ENCODE results near the gene KCTD7.

- TF ChIP-seq, protein P1, sequence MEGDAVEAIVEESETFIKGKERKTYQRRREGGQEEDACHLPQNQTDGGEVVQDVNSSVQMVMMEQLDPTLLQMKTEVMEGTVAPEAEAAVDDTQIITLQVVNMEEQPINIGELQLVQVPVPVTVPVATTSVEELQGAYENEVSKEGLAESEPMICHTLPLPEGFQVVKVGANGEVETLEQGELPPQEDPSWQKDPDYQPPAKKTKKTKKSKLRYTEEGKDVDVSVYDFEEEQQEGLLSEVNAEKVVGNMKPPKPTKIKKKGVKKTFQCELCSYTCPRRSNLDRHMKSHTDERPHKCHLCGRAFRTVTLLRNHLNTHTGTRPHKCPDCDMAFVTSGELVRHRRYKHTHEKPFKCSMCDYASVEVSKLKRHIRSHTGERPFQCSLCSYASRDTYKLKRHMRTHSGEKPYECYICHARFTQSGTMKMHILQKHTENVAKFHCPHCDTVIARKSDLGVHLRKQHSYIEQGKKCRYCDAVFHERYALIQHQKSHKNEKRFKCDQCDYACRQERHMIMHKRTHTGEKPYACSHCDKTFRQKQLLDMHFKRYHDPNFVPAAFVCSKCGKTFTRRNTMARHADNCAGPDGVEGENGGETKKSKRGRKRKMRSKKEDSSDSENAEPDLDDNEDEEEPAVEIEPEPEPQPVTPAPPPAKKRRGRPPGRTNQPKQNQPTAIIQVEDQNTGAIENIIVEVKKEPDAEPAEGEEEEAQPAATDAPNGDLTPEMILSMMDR (IDR thresholded peaks at IDR 0.05): no peak
- TF ChIP-seq POLR2A (IDR thresholded peaks at IDR 0.05): no peak
These were observed 14.3 kb downstream of the KCTD7 start for GRCh38 chr7:66642932-66643331.

All from adrenal gland (tissue), 5 donors.